GM19351 (cell line): ENCODE results near the gene TSPAN12.
A peak's percentile ranks its signal among the peaks of the same experiment; 100 is the strongest.
"Not testable (repeated sequence)": the region's sequence is repeated elsewhere in the genome, so short reads cannot be mapped to it uniquely, and the experiment has no call there.

Source experiments
- ATAC-seq: cut with Tn5 transposase; IDR thresholded peaks from one replicate; pipeline ENCODE4 v1.9.1; 2021; ENCODE audit warnings: mild to moderate bottlenecking, moderate library complexity; ENCODE audit not compliant: unreplicated experiment

TSPAN12 gene

GRCh38 chr7:120857588-120858573 is at the start of gene TSPAN12:
Gene TSPAN12 (minus strand): TSS chr7:120858144. CDS start chr7:120856763, 1,381 bp downstream.
- peak; percentile 82 for ATAC-seq

GRCh38 chr7:120898715-120899499 is 41.0 kb upstream of the TSPAN12 start:
- ATAC-seq: peak; percentile 68

- not testable (repeated sequence) for ATAC-seq
Measured at GRCh38 chr7:120895253-120895652, 37.3 kb upstream of the TSPAN12 start.

GRCh38 chr7:120885602-120886001 is 27.7 kb upstream of the TSPAN12 start:
- not testable (repeated sequence) for ATAC-seq

GRCh38 chr7:120877701-120878100 is 19.8 kb upstream of the TSPAN12 start:
- no peak for ATAC-seq

GRCh38 chr7:120876922-120877321 is 19.0 kb upstream of the TSPAN12 start:
- ATAC-seq: no peak

GRCh38 chr7:120874722-120875121 is 16.8 kb upstream of the TSPAN12 start:
- no peak for ATAC-seq

- ATAC-seq: no peak
Measured at GRCh38 chr7:120874016-120874415, 16.1 kb upstream of the TSPAN12 start.

GRCh38 chr7:120873401-120873800 is 15.5 kb upstream of the TSPAN12 start:
- no peak for ATAC-seq

- peak; percentile 58 for ATAC-seq
Measured at GRCh38 chr7:120869700-120870099, 11.8 kb upstream of the TSPAN12 start.

- peak; percentile 46 for ATAC-seq
Measured at GRCh38 chr7:120867932-120868331, 10.0 kb upstream of the TSPAN12 start.

- ATAC-seq: no peak
Measured at GRCh38 chr7:120865191-120865981, 7.4 kb upstream of the TSPAN12 start.

- ATAC-seq: no peak
Measured at GRCh38 chr7:120864141-120864900, 6.4 kb upstream of the TSPAN12 start.

GRCh38 chr7:120862987-120863590 is 5.1 kb upstream of the TSPAN12 start:
- no peak for ATAC-seq

GRCh38 chr7:120860156-120860555 is 2.2 kb upstream of the TSPAN12 start:
- ATAC-seq: no peak

GRCh38 chr7:120859459-120859858 is 1.5 kb upstream of the TSPAN12 start:
- ATAC-seq: no peak

GRCh38 chr7:120856621-120857352 is 1.2 kb downstream of the TSPAN12 start:
- peak; percentile 61 for ATAC-seq

- no peak for ATAC-seq
Measured at GRCh38 chr7:120856198-120856597, 1.7 kb downstream of the TSPAN12 start.

- ATAC-seq: no peak
Measured at GRCh38 chr7:120852700-120853099, 5.2 kb downstream of the TSPAN12 start.
